Mammary epithelial cell (primary cell): Measurements from ENCODE around the gene HEATR5A.

ENCODE experiments used
- EZH2 ChIP-seq: IDR thresholded peaks from 2 replicates; pipeline ENCODE4 v1.6.1; 2012; ENCODE audit warnings: low read length, inconsistent platforms, borderline replicate concordance
- TF ChIP-seq, protein P1 (sequence below), 2 donors: IDR thresholded peaks in 1 of 2; conservative IDR thresholded peaks in 1 of 2; 2 replicates each; pipeline ENCODE4 v1.5.1; 2011 to 2012; ENCODE audit warnings: inconsistent platforms in 2 of 2, low read length in 2 of 2, mild to moderate bottlenecking in 2 of 2, control low read depth in 1 of 2, low read depth in 1 of 2; ENCODE audit not compliant: insufficient read depth in 1 of 2; ENCODE audit errors: extremely low read depth in 1 of 2

DNA sequence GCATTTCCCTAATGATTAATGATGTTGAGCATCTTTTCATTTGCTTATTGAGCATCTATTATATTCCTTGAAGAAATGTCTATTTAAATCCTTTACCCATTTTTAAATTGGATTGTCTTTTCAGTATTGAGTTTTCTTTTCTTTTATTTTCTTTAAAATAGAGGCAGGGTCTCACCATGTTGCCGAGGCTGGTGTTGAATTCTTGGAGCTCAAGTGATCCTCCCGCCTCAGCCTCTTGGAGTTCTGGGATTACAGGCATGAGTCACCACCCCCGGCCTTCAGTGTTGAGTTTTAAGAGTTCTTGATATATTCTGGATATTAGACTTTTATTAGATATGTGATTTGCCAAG is 139.5 kb downstream of the HEATR5A start:
- TF ChIP-seq, protein P1, sequence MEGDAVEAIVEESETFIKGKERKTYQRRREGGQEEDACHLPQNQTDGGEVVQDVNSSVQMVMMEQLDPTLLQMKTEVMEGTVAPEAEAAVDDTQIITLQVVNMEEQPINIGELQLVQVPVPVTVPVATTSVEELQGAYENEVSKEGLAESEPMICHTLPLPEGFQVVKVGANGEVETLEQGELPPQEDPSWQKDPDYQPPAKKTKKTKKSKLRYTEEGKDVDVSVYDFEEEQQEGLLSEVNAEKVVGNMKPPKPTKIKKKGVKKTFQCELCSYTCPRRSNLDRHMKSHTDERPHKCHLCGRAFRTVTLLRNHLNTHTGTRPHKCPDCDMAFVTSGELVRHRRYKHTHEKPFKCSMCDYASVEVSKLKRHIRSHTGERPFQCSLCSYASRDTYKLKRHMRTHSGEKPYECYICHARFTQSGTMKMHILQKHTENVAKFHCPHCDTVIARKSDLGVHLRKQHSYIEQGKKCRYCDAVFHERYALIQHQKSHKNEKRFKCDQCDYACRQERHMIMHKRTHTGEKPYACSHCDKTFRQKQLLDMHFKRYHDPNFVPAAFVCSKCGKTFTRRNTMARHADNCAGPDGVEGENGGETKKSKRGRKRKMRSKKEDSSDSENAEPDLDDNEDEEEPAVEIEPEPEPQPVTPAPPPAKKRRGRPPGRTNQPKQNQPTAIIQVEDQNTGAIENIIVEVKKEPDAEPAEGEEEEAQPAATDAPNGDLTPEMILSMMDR (conservative IDR thresholded peaks at IDR 0.05 in 1 of 2, IDR thresholded peaks at IDR 0.05 in 1 of 2; ENCODE audit: extremely low read depth in 1 of 2, insufficient read depth in 1 of 2, low read depth in 1 of 2, low read length in 2 of 2), result no peak
- TF ChIP-seq EZH2, result no peak
